GM19099 (cell line): Measurements from ENCODE around the gene GPRC5C.

Source experiments
- POLR2A ChIP-seq: IDR thresholded peaks from 3 replicates; pipeline ENCODE4 v1.6.1; 2011; ENCODE audit warnings: low read depth; ENCODE audit not compliant: insufficient read length; ENCODE audit errors: extremely low read depth

Gene GPRC5C

GRCh38 chr17:74439691-74440567 lies 8.0 kb downstream of the GPRC5C start:
- no peak for TF ChIP-seq POLR2A

GRCh38 chr17:74441537-74441936 lies 9.6 kb downstream of the GPRC5C start:
- no peak for TF ChIP-seq POLR2A

- no peak for TF ChIP-seq POLR2A
Measured at GRCh38 chr17:74442291-74442669, 10.4 kb downstream of the GPRC5C start.

- peak; percentile 40 for TF ChIP-seq POLR2A
Measured at GRCh38 chr17:74442670-74443515, 11.0 kb downstream of the GPRC5C start.

- no peak for TF ChIP-seq POLR2A
Measured at GRCh38 chr17:74443516-74444296, 11.8 kb downstream of the GPRC5C start.

- TF ChIP-seq POLR2A: no peak
Measured at GRCh38 chr17:74444406-74444805, 12.5 kb downstream of the GPRC5C start.

GRCh38 chr17:74445158-74445557 lies 13.3 kb downstream of the GPRC5C start:
- TF ChIP-seq POLR2A: no peak

GRCh38 chr17:74446551-74447500 lies 14.9 kb downstream of the GPRC5C start:
- TF ChIP-seq POLR2A: no peak

GRCh38 chr17:74447628-74448159 lies 15.8 kb downstream of the GPRC5C start:
- TF ChIP-seq POLR2A: no peak

- no peak for TF ChIP-seq POLR2A
Measured at GRCh38 chr17:74448756-74449155, 16.9 kb downstream of the GPRC5C start.

GRCh38 chr17:74449306-74449705 lies 17.4 kb downstream of the GPRC5C start:
- no peak for TF ChIP-seq POLR2A

GRCh38 chr17:74449773-74450172 lies 17.9 kb downstream of the GPRC5C start:
- no peak for TF ChIP-seq POLR2A

- TF ChIP-seq POLR2A: no peak
Measured at GRCh38 chr17:74450231-74450630, 18.3 kb downstream of the GPRC5C start.

- no peak for TF ChIP-seq POLR2A
Measured at GRCh38 chr17:74450925-74451403, 19.1 kb downstream of the GPRC5C start.

- TF ChIP-seq POLR2A: no peak
Measured at GRCh38 chr17:74451557-74451956, 19.7 kb downstream of the GPRC5C start.
